HepG2 (cell line): Measurements from ENCODE around the gene STK11.

Source experiments
- CBX1 ChIP-seq: IDR thresholded peaks from one replicate; pipeline ENCODE4 v1.6.1; 2016; ENCODE audit warnings: antibody characterized with exemption, low read depth
- CEBPB ChIP-seq: IDR thresholded peaks from 2 replicates; pipeline ENCODE4 v1.6.1; 2011; ENCODE audit warnings: low read depth, low read length, improper control_type of control experiment, borderline replicate concordance
- KDM1A ChIP-seq: IDR thresholded peaks from 2 replicates; pipeline ENCODE4 v1.6.1; 2016; ENCODE audit warnings: missing compliant biosample characterization
- RFX5 ChIP-seq: IDR thresholded peaks from 2 replicates; pipeline ENCODE4 v1.6.1; 2011; ENCODE audit warnings: low read depth, low read length, improper control_type of control experiment
- TBL1XR1 ChIP-seq: fragments of 150-350 bp; IDR thresholded peaks from 2 replicates; pipeline ENCODE4 v1.6.1; 2014; ENCODE audit warnings: borderline replicate concordance, low read length; ENCODE audit not compliant: partially characterized antibody

DNA sequence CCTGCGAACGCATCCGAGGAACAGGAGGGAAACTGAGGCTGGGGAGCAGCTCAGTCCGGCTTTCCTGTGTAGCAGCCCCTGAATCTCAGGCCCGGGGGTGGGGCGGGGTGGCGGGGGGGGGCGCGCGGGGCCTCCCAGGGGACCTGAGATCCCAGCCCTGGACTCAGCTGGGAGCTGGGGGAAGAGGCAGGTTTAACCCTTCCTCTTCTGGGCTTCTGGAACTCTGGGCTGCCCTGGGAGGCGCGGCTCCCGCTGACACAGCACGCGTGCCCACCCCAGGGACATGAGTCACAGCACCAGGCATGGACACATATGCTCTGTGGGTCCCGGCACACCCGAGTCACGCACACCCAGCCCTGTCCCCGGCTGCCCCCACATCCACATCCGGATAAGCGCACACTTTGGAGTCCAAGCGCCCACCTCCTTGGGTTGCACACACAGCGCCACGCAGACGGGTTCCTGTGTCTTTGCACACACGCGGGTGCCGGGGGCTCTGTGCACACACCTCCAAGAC, 60.1 kb downstream of the STK11 start:
- TF ChIP-seq RFX5 (no peak), CEBPB (no peak), CBX1 (no peak), TBL1XR1 (no peak), KDM1A (CRISPR knock-in tag) (no peak)
